Activated naive CD8-positive, alpha-beta T cell (primary cell): Measurements from ENCODE around the gene ATP10D.

Experiments
- H3K27ac Mint-ChIP-seq: one replicate; pipeline ENCODE4 v1.8.0; 2021; ENCODE audit warnings: mixed read lengths
- H3K27me3 Mint-ChIP-seq: one replicate; pipeline ENCODE4 v1.8.0; 2021; ENCODE audit warnings: mixed read lengths
- H3K36me3 Mint-ChIP-seq: one replicate; pipeline ENCODE4 v1.8.0; 2021; ENCODE audit warnings: mixed read lengths
- H3K4me1 Mint-ChIP-seq: one replicate; pipeline ENCODE4 v1.8.0; 2021; ENCODE audit warnings: low read depth, mixed read lengths
- H3K4me3 Mint-ChIP-seq: one replicate; pipeline ENCODE4 v1.8.0; 2021; ENCODE audit warnings: mild to moderate bottlenecking, mixed read lengths
- H3K9me3 Mint-ChIP-seq: one replicate; pipeline ENCODE4 v1.8.0; 2021; ENCODE audit warnings: low read depth, mixed read lengths

The ATP10D gene

GRCh38 chr4:47621181-47621580 is 136.1 kb downstream of the ATP10D start:
- Mint-ChIP-seq H3K4me1 (no peaks in the 10 kb centered on the region), H3K27ac (no peak overlapping the region), H3K27me3 (no peaks in the 10 kb centered on the region), H3K9me3 (no peaks in the 10 kb centered on the region), H3K36me3 (no peaks in the 10 kb centered on the region), H3K4me3 (no peak overlapping the region)

GRCh38 chr4:47624031-47624441 is 139.0 kb downstream of the ATP10D start:
- no peaks in the 10 kb centered on the region for H3K9me3 Mint-ChIP-seq
- H3K4me3 Mint-ChIP-seq = no peak overlapping the region
- H3K27ac Mint-ChIP-seq = no peak overlapping the region
- no peaks in the 10 kb centered on the region for H3K4me1 Mint-ChIP-seq
- H3K36me3 Mint-ChIP-seq = no peaks in the 10 kb centered on the region
- peaks cover 2% of the 10 kb centered on the region for H3K27me3 Mint-ChIP-seq

DNA sequence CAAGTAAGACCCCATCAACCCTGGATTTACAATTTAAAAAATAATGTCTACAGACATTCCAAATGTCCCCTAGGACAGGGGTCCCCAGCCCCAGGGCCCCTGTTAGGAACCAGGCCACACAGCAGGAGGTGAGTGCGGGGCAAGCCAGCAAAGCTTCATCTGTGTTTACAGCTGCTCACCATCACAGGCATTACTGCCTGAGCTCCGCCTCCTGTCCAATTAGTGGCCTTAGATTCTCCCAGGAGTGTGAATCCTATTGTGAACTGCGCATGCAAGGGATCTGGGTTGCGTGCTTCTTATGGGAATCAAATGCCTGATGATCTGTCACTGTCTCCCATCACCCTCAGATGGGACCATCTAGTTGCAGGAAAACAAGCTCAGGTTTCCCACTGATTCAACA is 146.1 kb downstream of the ATP10D start:
- Mint-ChIP-seq H3K4me3 (no peak overlapping the region), H3K4me1 (no peaks in the 10 kb centered on the region), H3K36me3 (no peaks in the 10 kb centered on the region), H3K27me3 (peaks cover 8% of the 10 kb centered on the region), H3K27ac (no peak overlapping the region), H3K9me3 (no peaks in the 10 kb centered on the region)

DNA sequence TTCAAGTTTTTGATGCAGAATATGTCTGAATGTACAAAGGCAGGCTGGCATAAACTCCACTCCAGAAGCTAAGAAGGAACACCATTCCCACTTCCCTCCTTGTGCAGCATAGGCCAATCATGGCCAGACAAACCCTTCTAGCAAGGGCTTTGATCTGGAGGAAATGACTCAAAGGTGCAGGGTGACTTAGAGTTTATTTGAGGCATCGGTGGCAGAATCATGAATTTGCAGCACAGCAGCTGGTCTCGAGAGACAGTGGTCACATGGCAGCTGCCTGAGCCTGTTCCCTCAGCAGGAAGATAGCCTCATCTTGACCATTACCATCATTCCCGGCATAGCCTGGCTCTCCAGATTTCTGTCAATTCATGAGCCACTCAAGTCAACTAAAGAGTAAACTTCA is 154.5 kb downstream of the ATP10D start:
- no peak overlapping the region for H3K27ac Mint-ChIP-seq
- peaks cover 3% of the 10 kb centered on the region for H3K9me3 Mint-ChIP-seq
- H3K36me3 Mint-ChIP-seq = no peaks in the 10 kb centered on the region
- H3K4me1 Mint-ChIP-seq = no peaks in the 10 kb centered on the region
- peaks cover 6% of the 10 kb centered on the region for H3K27me3 Mint-ChIP-seq
- no peak overlapping the region for H3K4me3 Mint-ChIP-seq

- H3K9me3 Mint-ChIP-seq = peaks cover 3% of the 10 kb centered on the region
- no peaks in the 10 kb centered on the region for H3K4me1 Mint-ChIP-seq
- peaks cover 4% of the 10 kb centered on the region for H3K27me3 Mint-ChIP-seq
- no peak overlapping the region for H3K27ac Mint-ChIP-seq
- H3K4me3 Mint-ChIP-seq = no peak overlapping the region
- H3K36me3 Mint-ChIP-seq = no peaks in the 10 kb centered on the region
Observed at GRCh38 chr4:47640911-47641310, 155.8 kb downstream of the ATP10D start.

DNA sequence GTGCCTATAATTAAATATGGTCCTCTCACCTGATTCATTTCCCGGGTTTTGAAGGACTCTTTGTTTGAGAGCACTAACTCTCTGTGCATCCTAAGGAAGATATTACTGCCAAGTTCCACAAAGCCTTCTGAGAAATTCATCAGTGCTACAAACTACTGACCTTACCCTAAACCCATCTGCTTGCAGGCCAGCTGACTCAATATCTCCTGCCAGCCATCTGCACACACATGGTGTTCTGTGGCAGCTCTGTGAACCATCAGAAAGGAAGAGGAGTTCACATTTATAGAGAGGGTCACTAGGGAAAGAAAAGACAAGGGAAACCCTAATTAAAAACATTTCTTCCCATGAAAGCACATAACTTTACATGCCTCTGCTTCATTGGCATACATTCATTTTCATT is 156.7 kb downstream of the ATP10D start:
- Mint-ChIP-seq H3K27ac (no peak overlapping the region), H3K4me3 (no peak overlapping the region), H3K9me3 (peaks cover 3% of the 10 kb centered on the region), H3K36me3 (no peaks in the 10 kb centered on the region), H3K27me3 (peaks cover 4% of the 10 kb centered on the region), H3K4me1 (no peaks in the 10 kb centered on the region)

DNA sequence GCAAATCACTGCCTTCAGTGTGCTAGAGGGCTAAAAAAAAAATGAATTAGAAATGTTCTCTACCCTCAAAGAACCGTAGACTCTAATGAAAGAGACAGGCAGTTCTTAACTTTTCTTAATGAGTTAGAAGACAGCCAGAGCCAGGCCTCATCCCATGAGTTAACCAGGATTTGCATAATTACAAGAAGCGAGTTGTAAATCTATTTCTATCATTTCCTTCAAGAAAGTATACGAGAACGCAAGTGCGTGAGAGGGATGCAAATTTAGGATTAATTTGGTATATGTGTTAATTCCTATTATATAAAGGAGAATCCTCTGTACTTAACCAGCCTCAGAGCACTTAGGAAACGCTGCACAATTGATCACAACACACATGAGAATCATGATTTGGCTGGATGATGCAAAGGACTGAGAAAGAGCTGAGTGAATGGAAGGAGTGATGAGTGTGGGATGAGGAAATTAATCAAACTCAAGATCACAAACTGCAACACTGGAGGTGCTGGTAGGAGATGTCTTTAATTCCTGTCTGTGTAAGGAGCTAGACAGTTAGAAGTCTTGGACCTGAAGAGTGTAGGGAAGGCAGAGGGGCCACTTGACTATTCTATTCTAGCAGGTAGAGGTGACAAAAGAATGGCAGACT is 157.2 kb downstream of the ATP10D start:
- Mint-ChIP-seq H3K36me3 (no peaks in the 10 kb centered on the region), H3K27me3 (peaks cover 4% of the 10 kb centered on the region), H3K4me3 (no peak overlapping the region), H3K9me3 (no peaks in the 10 kb centered on the region), H3K4me1 (no peaks in the 10 kb centered on the region), H3K27ac (no peak overlapping the region)
